ENCODE results near the gene CD1D.

The CD1D gene

DNA sequence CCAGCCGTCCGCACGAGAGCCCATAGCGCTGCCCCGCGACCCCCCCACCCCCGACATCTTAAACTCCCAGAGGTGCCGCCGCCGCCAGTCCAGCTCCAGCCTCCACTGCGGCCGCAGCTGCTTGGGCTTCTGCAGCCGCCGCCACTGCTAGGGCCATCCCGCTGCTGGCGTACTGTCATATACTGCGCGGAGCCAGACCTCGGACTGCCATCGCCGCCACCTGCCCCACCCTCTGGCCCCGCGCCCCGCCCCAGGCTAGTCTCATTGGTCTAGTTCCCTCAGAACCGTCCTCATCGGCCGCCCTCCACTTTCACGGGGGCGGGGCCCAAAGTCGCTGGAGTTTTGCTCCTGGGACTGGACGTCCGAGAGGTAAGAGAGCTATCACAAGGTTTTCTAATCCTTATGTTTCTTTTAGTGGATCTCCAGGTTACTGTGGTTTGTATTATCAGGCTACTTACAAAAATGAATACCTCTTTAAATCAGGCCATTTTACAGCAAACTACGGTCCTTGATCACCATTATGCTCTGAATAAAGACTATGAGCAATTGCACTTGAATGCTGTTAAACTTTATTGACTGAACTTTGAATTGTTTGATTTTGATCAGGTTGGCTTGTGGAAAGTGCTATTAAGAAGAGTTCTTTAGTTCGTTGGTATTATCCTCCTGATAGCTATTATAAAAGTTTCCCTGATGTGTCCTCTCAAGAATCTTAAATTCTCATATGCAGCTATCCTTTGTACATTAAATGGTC lies 2.8 kb upstream of the CD1D start:
- peak overlapping the region; percentile 11 for H3K4me3 ChIP-seq (ENCODE audit: low read length)
- no peak overlapping the region for H3K9ac ChIP-seq (ENCODE audit: low read length)
- no peaks in the 10 kb centered on the region for H3K36me3 ChIP-seq (ENCODE audit: control insufficient read depth, insufficient read depth, low read length)
- H3K27me3 ChIP-seq (ENCODE audit: control insufficient read depth, insufficient read depth, low read length): peaks cover 41% of the 10 kb centered on the region
- H3K4me1 ChIP-seq (ENCODE audit: control insufficient read depth, insufficient read depth, low read length): peaks cover 3% of the 10 kb centered on the region
- H3K9me3 ChIP-seq (ENCODE audit: control insufficient read depth, low read length): no peaks in the 10 kb centered on the region

DNA sequence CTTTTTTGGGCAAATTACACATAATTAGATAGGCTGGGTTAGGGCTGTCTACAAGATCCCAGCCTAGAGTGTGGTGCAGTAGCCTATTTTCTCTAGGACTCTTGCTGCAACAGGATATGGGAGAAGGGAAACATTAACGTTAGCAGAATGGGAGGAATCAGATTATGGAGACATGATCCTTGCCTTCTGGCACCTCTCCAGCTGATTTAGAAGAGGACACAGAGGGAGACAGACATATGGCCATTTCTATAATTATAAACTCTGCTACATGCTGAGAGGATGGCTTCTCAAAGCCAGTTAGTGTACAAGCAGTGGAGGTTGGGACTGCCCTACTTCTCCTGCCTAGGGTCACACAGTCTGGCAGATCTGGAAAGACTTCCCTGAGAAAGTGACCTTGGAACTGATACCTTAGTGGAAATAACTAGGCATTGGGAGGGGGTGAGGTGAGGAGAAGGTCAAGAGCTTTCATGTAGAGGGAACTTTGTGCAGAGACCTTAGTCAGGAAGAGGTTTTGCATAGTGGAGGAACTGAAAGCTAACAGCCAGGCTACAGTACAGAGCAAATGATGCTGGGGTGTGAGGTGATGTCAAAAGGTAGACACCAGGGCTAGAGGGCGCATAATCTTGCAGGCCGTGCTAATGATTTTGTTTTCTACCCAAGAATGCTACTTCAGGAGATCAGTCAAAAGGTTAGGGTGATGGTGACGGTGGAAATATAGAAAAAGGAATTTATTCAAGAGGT lies 1.2 kb upstream of the CD1D start:
- peaks cover 44% of the 10 kb centered on the region for H3K27me3 ChIP-seq (ENCODE audit: control insufficient read depth, insufficient read depth, low read length)
- H3K9ac ChIP-seq (ENCODE audit: low read length): no peak overlapping the region
- no peaks in the 10 kb centered on the region for H3K9me3 ChIP-seq (ENCODE audit: control insufficient read depth, low read length)
- H3K4me1 ChIP-seq (ENCODE audit: control insufficient read depth, insufficient read depth, low read length): peaks cover 3% of the 10 kb centered on the region
- no peak overlapping the region for H3K4me3 ChIP-seq (ENCODE audit: low read length)
- H3K36me3 ChIP-seq (ENCODE audit: control insufficient read depth, insufficient read depth, low read length): no peaks in the 10 kb centered on the region

DNA sequence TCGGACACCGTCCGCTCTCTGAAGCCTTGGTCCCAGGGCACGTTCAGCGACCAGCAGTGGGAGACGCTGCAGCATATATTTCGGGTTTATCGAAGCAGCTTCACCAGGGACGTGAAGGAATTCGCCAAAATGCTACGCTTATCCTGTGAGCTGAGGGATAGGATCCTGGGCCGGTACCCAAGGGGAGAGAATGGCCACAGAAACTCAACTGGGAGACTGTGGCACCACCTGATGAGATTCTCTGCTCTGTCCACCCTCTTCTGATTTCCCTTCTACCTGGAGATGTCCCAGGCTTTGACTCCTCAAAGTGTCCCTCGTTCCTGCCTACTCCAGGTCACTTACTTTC lies 855 bp downstream of the CD1D start:
- Histone ChIP-seq H3K27me3 (ENCODE audit: control insufficient read depth, insufficient read depth, low read length) (peaks cover 44% of the 10 kb centered on the region), H3K36me3 (ENCODE audit: control insufficient read depth, insufficient read depth, low read length) (no peaks in the 10 kb centered on the region), H3K9ac (ENCODE audit: low read length) (no peak overlapping the region), H3K4me1 (ENCODE audit: control insufficient read depth, insufficient read depth, low read length) (peaks cover 3% of the 10 kb centered on the region), H3K9me3 (ENCODE audit: control insufficient read depth, low read length) (no peaks in the 10 kb centered on the region), H3K4me3 (ENCODE audit: low read length) (no peak overlapping the region)

DNA sequence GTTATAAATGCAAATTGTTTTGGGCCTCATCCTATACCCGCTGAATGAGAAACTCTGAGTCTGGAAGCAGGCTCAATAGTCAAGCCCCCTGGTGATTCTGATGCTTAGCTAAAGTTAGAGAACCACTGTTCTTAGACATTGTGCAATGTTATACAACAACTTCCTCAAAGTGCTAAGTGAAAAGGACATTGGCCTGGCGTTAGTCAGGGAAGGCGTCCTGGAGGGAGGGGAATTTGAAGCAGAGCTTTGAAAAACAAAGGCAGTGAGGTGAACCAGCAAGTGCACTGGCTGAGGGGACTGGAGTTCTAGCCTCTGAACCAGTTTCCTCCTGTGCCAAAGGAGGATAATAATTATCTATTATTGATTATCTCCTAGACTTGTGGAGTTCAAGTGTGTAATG lies 5.1 kb downstream of the CD1D start:
- Histone ChIP-seq H3K9me3 (ENCODE audit: control insufficient read depth, low read length) (no peaks in the 10 kb centered on the region), H3K4me3 (ENCODE audit: low read length) (no peak overlapping the region), H3K9ac (ENCODE audit: low read length) (no peak overlapping the region), H3K36me3 (ENCODE audit: control insufficient read depth, insufficient read depth, low read length) (no peaks in the 10 kb centered on the region), H3K27me3 (ENCODE audit: control insufficient read depth, insufficient read depth, low read length) (peaks cover 22% of the 10 kb centered on the region), H3K4me1 (ENCODE audit: control insufficient read depth, insufficient read depth, low read length) (peaks cover 3% of the 10 kb centered on the region)

DNA sequence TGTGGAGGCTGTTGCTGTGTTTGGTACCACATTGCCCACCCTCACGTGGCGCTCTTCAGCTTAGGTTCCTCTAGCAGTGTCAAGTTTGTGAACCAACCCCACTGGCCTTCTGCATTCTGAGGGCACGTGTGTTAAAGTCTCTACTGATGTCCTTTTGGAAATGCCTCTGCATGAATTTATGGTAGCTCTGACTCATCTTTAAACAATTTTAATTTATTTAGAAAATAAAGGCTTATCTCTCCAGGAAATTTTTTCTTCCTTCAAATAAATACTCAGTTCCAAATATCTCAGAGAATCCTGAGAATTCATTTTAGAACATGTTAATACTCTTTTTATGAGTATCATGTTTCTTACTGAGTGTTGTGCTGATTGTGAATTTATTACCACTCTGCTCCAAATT lies 5.5 kb downstream of the CD1D start:
- Histone ChIP-seq H3K4me1 (ENCODE audit: control insufficient read depth, insufficient read depth, low read length) (peaks cover 3% of the 10 kb centered on the region), H3K27me3 (ENCODE audit: control insufficient read depth, insufficient read depth, low read length) (peaks cover 18% of the 10 kb centered on the region), H3K4me3 (ENCODE audit: low read length) (no peak overlapping the region), H3K9me3 (ENCODE audit: control insufficient read depth, low read length) (no peaks in the 10 kb centered on the region), H3K9ac (ENCODE audit: low read length) (no peak overlapping the region), H3K36me3 (ENCODE audit: control insufficient read depth, insufficient read depth, low read length) (no peaks in the 10 kb centered on the region)

DNA sequence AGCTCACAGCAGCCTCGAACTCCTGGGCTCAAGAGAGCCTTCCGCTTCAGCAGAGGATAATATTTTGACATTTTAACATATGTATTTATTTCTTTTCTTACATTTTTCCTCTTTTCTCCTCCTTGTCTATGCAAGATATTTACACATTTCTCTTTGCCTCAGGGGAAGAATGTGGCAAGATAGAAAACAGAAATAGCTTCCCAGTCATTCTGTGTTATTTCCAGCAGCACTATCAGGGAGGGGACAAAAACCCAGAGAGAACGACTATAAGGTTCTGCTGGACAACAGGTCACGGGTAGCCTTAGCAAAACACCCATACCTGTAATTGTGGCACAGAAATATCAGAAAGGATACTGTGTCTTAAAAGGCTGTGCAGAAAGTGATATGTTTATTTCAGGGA lies 7.9 kb downstream of the CD1D start:
- no peaks in the 10 kb centered on the region for H3K27me3 ChIP-seq (ENCODE audit: control insufficient read depth, insufficient read depth, low read length)
- no peak overlapping the region for H3K4me3 ChIP-seq (ENCODE audit: low read length)
- no peaks in the 10 kb centered on the region for H3K36me3 ChIP-seq (ENCODE audit: control insufficient read depth, insufficient read depth, low read length)
- no peaks in the 10 kb centered on the region for H3K4me1 ChIP-seq (ENCODE audit: control insufficient read depth, insufficient read depth, low read length)
- no peak overlapping the region for H3K9ac ChIP-seq (ENCODE audit: low read length)
- H3K9me3 ChIP-seq (ENCODE audit: control insufficient read depth, low read length): no peaks in the 10 kb centered on the region

DNA sequence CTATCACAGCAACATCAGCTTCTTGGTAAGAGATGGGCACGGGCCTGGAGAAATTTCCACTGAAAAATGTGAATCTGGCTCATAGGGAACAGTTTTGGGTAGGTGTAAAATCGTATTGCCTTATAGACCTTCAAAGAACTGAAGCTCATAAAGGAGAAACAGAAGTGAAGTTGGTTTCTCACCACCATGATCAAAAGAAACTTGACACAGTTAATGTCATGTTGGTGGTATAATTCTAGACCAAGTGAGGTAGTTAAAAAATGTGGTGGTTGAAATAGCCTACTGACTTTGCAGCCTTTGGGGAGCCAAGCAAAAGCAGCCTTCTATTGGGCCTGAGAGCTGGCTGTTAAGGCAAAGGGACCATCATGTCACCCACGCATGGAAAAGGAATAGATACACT lies 8.9 kb downstream of the CD1D start:
- Histone ChIP-seq H3K9ac (ENCODE audit: low read length) (no peak overlapping the region), H3K9me3 (ENCODE audit: control insufficient read depth, low read length) (no peaks in the 10 kb centered on the region)

DNA sequence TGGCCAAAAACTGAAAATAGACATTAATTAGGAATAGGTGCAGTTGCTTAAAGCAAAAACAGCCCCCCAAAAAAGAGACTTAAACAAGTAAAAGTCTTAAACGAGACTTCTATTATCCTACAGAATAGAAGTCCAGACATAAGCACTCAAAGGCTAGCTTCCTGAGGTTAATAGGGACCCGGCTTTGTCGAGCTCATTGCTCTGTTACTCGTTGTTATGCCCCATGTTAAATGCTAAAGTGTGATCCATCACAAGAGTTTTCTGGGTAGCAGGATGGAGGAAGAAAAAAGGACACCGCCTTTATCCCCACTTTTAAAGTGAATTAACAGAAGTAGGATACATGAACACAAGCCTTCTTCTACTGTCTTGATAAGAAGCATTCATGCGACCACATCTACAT lies 10.6 kb downstream of the CD1D start:
- no peaks in the 10 kb centered on the region for H3K27me3 ChIP-seq (ENCODE audit: control insufficient read depth, insufficient read depth, low read length)
- H3K9ac ChIP-seq (ENCODE audit: low read length): no peak overlapping the region
- H3K9me3 ChIP-seq (ENCODE audit: control insufficient read depth, low read length): no peaks in the 10 kb centered on the region
- H3K4me3 ChIP-seq (ENCODE audit: low read length): no peak overlapping the region
- no peaks in the 10 kb centered on the region for H3K4me1 ChIP-seq (ENCODE audit: control insufficient read depth, insufficient read depth, low read length)
- no peaks in the 10 kb centered on the region for H3K36me3 ChIP-seq (ENCODE audit: control insufficient read depth, insufficient read depth, low read length)

More for the DNA sequence above, 8.9 kb downstream of the CD1D start:
- Histone ChIP-seq H3K4me3 (ENCODE audit: low read length) (no peak overlapping the region), H3K36me3 (ENCODE audit: control insufficient read depth, insufficient read depth, low read length) (no peaks in the 10 kb centered on the region), H3K4me1 (ENCODE audit: control insufficient read depth, insufficient read depth, low read length) (no peaks in the 10 kb centered on the region), H3K27me3 (ENCODE audit: control insufficient read depth, insufficient read depth, low read length) (no peaks in the 10 kb centered on the region)

DNA sequence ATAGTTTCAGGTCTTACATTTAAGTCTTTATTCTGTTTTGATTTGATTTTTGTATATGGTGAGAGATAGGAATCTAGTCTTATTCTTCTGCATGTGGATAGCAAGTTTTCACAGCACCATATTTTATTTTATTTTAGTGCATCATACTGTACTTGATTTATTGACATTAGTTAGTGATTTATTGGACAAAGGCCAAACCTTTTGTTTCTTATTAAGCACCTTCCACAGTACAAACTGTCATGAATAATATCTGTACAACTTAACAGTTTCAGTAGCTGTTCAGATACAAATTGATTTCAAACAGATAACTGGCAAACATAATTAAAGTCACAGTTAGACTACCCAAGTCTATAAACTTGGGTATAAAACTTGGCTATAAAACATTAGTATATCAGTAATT lies 15.8 kb downstream of the CD1D start:
- no peaks in the 10 kb centered on the region for H3K9me3 ChIP-seq (ENCODE audit: control insufficient read depth, low read length)
- H3K4me3 ChIP-seq (ENCODE audit: low read length): no peak overlapping the region
- no peaks in the 10 kb centered on the region for H3K4me1 ChIP-seq (ENCODE audit: control insufficient read depth, insufficient read depth, low read length)
- H3K36me3 ChIP-seq (ENCODE audit: control insufficient read depth, insufficient read depth, low read length): no peaks in the 10 kb centered on the region
- H3K9ac ChIP-seq (ENCODE audit: low read length): no peak overlapping the region
- no peaks in the 10 kb centered on the region for H3K27me3 ChIP-seq (ENCODE audit: control insufficient read depth, insufficient read depth, low read length)

DNA sequence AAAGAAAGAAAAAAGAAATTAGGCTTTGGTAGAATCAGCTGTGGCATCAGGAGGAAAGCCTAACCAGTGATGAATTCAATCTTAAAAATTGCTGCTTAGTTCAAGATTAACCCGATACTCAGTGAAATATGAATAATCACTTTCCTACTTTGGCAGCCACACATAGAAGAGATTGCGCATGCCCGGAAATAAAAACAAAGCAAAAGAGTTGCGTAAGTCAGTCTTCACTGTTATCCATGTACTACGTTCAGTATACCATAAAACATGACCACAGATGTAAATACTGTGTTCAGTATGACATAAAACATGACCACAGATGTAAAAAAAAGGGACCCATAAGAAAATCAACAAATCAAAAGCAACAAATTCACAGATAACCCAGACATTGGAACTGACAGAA lies 19.2 kb downstream of the CD1D start:
- H3K9ac ChIP-seq (ENCODE audit: low read length): no peak overlapping the region

DNA sequence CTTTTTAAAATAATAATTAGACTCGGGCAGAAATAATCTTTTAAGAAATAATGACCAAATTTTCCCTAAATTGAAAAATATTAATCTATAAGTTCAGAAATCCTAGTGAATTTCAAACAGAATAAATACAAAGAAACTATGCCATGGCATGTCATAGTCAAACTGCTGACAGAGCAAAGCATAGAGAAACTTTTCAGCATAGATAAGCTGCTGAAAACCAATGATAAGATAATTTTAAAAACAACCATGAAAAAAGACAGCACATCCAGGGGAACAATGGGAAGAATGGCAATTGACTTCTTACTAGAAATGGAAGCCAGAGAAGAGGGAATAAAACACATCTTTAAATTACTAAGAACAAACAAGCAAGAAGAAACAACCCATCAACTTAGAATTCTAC lies 19.8 kb downstream of the CD1D start:
- no peaks in the 10 kb centered on the region for H3K9me3 ChIP-seq (ENCODE audit: control insufficient read depth, low read length)
- no peaks in the 10 kb centered on the region for H3K4me1 ChIP-seq (ENCODE audit: control insufficient read depth, insufficient read depth, low read length)
- H3K9ac ChIP-seq (ENCODE audit: low read length): no peak overlapping the region
- H3K27me3 ChIP-seq (ENCODE audit: control insufficient read depth, insufficient read depth, low read length): no peaks in the 10 kb centered on the region
- H3K36me3 ChIP-seq (ENCODE audit: control insufficient read depth, insufficient read depth, low read length): no peaks in the 10 kb centered on the region
- no peak overlapping the region for H3K4me3 ChIP-seq (ENCODE audit: low read length)

More for the DNA sequence above, 19.2 kb downstream of the CD1D start:
- Histone ChIP-seq H3K36me3 (ENCODE audit: control insufficient read depth, insufficient read depth, low read length) (no peaks in the 10 kb centered on the region), H3K9me3 (ENCODE audit: control insufficient read depth, low read length) (no peaks in the 10 kb centered on the region), H3K4me3 (ENCODE audit: low read length) (no peak overlapping the region), H3K4me1 (ENCODE audit: control insufficient read depth, insufficient read depth, low read length) (no peaks in the 10 kb centered on the region), H3K27me3 (ENCODE audit: control insufficient read depth, insufficient read depth, low read length) (no peaks in the 10 kb centered on the region)

DNA sequence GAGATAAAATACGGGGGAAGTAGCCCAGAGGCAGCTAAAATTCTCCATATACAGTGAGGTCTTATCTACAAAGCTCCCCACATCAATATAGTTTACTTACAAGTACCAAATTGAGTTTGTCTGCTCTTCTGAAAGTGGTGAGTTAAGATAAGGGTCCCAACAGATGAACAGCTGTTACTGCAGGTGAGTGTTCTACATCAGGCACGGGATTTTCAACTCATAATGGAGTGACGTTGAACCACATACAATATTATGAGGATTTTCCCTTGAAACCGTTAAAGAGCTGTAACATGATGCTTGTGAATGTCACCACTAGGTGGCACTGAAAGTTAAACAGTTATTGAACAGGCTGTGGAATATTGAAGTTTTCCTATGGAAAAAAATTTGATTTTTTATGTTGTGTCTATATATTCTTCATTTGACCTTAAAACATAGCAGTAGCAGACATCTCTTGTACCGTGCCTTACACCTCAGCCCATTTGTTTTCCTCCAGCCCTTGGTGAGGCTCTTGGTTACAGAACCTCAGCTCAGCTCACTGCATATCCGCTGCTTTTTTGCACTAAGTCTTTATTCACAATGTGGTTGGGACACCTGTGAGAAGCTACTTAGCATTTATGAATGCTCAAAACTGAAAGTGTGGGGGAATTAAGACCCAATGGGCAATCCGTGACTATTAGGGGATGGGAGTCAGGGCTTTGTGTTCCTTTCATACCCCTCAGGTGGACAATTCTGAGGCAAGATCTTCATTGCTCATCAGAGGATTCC lies 23.2 kb downstream of the CD1D start:
- Histone ChIP-seq H3K9me3 (ENCODE audit: control insufficient read depth, low read length) (no peaks in the 10 kb centered on the region), H3K4me1 (ENCODE audit: control insufficient read depth, insufficient read depth, low read length) (no peaks in the 10 kb centered on the region), H3K9ac (ENCODE audit: low read length) (no peak overlapping the region), H3K36me3 (ENCODE audit: control insufficient read depth, insufficient read depth, low read length) (no peaks in the 10 kb centered on the region), H3K4me3 (ENCODE audit: low read length) (no peak overlapping the region), H3K27me3 (ENCODE audit: control insufficient read depth, insufficient read depth, low read length) (no peaks in the 10 kb centered on the region)
